DMS79 treated with DMSO at 0.1 percent for 48 hours (cell line): Measurements from ENCODE around the gene POC5.
"Not testable (repeated sequence)": the region's sequence is repeated elsewhere in the genome, so short reads cannot be mapped to it uniquely, and the experiment has no call there.

Experiments used
- DNase-seq: peaks from one replicate; lab custom pipeline; 2025; lab: John Stamatoyannopoulos, UW

POC5 gene, protein sequence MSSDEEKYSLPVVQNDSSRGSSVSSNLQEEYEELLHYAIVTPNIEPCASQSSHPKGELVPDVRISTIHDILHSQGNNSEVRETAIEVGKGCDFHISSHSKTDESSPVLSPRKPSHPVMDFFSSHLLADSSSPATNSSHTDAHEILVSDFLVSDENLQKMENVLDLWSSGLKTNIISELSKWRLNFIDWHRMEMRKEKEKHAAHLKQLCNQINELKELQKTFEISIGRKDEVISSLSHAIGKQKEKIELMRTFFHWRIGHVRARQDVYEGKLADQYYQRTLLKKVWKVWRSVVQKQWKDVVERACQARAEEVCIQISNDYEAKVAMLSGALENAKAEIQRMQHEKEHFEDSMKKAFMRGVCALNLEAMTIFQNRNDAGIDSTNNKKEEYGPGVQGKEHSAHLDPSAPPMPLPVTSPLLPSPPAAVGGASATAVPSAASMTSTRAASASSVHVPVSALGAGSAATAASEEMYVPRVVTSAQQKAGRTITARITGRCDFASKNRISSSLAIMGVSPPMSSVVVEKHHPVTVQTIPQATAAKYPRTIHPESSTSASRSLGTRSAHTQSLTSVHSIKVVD

DNA sequence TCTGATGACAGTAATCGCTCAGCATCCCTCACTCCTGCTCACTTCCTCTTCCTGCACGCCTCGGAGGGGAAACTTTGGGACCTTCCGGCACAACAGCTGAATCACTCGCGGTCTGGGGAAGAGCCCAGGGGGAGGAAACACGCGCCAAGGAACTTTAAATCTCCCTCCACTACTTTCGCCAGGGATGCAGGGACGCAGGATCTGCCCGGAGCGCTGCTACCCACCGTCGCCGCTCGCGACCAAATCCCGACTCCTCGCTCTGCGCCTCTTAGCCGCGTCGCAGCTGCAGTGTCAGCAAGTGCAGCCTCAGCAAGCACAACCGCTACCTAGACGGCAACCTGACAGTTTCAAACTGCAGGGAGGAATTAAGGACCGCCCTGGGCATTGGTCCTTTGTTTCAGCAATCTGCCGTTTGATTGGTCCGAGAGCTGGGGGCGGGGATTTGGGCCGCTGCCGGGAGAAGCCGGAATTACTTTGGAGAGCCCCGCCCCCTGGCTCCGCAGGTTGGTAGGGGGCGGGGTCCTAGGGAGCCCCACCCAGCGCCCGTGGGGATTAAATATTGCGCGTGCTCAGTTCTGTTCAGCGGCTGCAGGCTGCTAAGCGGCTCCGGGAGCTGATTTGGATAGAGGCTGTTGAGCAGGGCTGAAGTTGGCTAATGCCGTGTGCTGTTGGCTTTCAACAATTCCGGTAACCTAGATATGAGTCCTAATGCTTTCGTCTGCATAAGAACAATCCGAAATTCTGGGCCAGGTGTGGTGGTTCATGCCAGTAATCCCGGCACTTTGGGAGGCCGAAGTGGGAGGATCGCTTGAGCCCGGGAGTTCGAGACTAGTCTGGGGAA is at the start of gene POC5:
Gene POC5, minus strand, starts transcription at position 356 of the 841 bp plus-strand sequence. CDS start 4,500 bp downstream, outside the sequence.
- DNase-seq = peak; percentile 87

DNA sequence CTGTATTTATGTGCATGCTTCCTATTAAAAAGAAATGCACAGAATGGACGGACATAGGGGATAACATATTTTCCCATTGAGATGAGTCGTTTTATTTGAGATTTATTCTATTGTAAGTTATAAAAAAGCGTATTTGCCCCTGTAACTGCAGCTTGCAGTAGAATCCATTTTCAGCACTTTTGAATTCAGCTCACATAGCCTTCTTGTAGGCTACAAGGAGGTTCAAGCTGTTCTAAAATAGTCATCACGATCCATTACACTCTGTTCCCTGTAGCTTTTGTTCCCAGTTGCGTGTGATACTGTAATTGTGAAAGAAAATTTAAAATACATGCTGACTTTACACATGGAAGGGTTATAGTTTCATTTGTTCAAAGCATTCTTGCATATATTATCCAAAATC is 40.9 kb upstream of the POC5 start:
- DNase-seq = no peak

DNA sequence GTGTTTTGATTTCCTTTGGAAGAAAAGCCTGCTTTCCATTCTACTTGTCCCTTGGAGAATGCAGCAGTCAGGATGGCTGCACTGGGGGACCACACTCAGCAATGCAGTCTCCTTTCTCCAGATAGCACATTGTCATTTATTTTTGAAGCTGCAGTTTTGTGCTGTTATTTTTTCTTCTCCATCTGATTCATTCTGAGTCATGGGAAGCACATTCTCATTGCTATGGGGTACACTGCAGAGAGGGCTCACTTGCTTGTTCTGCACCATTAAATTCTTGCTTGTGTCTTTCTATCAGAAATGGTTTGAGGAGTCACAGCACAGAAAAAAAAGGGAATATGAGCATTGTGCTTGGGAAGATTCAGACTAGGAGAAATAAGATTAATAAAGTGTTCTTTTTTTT is 39.7 kb upstream of the POC5 start:
- no peak for DNase-seq

DNA sequence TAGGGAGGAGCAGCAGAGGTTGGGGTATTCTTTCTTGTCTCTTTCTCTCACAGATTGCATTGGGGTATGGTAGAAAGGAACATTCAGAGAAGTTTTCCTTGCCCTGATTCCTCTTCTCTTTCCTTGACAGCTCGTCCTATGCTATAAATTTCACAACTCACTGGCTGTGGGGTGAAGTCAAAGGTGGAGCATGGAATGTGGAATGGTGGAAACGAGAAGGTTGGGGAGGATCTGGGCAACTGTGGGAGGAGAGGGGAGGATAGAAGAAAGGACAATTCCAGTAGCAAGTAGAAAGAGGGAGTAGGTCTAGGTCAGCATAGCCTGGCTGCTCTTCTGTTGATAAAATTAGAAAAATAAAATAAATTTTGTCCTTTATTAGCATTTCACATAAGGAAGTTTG is 39.0 kb upstream of the POC5 start:
- no peak for DNase-seq

DNA sequence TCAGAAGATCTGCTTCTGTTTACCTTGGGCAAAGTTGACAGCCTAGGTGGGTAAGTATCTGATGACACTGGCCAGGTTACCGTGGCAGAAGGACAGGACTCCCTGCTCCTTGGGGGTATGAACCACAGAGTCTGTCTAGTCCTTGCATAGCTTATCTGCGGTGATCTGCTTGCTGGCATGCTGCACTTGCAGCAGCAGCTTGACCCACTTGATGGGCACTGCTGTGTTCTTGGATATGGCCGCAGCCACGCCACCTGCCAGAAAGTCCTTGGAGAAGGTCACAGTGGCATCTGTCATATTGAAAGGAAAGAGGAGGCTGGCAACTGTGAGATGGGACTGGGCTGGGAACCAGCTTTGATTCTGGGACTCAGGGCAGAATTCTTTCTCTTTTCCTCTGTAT is 35.9 kb upstream of the POC5 start:
- DNase-seq = no peak

DNA sequence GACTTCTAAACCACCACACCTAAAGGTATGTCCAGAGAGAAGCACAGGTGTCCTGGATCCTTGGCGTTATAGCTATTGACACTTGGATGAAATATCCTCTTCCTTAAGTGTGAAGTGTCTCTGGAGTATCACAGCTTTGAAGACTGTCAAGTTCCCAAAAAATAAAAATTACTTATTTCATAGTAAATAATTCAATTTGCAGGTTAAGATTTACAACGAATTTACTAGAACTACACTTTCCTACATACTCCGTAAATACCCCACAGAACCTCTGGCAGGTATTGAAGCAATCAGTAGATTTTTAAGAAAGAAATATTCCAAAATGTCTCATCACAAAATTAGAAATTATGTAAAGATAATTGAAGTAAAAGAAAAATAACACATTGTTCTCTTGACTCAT is 27.1 kb upstream of the POC5 start:
- no peak for DNase-seq

DNA sequence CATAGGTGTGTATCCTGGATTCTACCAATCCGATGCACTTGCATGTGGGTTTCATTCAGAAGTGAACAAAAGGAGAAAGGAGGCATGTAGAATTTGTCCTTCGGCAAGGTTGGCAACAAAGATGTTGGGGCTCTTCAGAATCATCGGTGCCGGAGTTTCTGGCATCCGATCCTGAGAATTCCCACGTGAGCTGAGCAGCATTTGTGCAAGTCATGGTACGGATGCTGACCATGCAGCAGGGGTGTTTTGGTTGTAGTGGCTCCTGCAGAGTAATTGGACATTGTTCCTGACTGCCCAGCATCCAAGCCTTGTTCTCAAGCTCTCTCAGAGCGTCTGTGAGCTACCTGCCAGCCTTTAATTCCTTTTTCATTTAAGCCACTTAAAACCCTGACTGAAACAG is 19.0 kb upstream of the POC5 start:
- DNase-seq = no peak

DNA sequence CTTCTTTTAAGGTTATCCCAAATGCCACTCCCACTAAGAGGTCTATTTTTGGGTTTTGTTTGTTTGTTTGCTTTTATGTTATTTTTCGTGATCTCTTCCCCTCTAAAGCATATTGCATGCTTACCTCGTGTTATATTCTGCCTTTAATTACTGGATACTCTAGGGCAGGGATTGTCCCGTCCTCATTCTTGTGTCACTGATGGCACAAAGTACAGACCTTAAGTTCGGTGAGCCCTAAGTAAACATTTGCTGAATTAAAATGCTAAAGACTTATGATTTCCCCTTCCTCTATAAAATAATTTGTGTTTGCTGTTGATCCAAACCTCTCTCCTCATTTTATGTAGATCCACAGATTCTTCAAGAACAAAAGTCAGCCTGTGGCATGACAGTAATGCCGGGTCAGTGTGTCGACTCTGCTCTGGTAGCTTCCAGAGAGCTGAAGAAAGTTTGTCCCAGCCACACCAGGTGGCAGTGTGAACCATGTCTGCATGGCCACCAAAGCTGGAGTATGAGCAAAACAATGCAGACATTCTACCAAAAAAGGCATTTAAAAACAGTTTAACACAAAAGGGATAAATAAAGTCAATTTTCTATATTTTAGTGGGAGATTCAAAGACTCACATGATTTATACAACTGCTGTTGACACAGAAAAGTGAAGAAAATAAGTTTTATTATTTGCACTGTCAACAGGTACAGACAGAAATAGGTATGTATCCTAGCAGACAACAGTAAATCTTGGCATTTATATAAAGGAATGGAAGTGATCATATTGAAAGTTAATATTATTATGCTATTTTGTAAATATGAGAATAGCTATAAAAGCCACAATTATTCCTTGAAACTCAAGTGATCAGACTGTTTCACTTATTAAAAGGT is 17.9 kb upstream of the POC5 start:
- no peak for DNase-seq

DNA sequence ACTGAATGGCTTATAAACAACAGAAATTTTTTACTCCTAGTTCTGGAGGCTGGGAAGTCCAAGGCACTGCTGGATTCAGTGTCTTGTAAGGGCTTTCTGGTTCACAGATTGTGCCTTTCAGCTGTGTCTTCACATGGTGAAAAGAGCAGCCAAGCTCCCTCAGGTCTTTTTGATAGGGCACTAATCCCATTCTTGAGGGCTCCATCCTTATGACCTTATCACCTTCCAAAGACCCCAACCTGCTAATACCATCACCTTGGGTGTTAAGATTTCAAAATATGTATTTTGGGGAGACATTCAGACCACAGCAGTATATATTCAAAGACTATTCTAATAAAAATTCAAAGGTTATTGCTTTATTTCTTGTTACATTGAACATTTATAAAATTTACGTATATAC is 16.5 kb upstream of the POC5 start:
- no peak for DNase-seq

DNA sequence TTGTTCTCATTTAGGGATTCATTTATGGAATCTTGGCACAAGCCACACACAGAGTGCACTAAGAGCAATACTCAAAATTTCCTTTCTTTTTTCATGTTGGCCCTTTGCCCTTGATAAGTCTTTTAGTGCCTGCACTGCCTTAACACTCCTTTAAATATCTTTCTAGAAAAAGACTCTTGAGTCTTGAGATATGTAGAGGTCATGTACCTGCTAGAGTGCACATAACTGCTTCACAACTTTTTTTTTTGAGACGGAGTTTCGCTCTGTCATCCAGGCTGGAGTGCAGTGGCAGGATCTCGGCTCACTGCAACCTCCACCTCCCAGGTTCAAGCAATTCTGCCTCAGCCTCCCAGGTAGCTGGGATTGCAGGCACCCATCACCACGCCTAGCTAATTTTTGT is 14.3 kb upstream of the POC5 start:
- DNase-seq = not testable (repeated sequence)

DNA sequence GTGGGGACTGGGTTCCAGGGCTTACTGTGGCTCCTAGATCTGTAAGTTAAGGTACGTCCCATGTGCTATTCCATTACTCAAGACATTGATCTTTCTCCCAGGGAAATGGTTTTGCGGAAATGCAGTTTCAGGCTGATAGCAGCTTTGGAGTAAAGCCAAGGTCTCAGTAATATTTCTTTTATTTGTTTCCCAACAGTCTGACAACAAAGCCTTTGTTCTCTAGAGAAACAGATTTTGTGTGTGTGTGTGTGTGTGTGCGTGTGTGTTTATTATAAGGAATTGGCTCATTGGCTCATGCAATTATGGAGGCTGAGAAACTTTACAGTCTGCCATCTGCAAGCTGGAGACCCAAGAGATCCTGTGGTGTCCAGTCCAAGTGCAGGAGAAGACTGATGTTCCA is 12.1 kb upstream of the POC5 start:
- DNase-seq = no peak

DNA sequence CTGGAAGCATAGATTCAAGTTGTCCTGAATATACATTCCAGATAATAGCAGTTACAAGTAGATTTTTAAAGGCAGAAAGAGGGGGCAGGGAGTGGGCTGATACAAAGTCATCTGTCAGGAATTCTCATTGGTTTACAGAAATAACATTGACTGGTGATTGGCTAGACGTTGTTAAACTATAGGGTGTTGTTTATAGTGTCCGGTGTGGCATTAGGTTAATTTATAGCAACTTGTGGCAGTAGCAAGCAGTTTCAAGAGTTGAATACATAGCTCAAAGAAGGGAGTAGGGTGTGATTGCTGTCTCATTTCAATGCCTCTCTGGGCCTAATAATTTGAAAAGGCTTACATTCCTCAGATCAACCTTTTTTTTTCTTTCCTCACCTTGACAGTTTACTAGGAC is 10.7 kb upstream of the POC5 start:
- no peak for DNase-seq

DNA sequence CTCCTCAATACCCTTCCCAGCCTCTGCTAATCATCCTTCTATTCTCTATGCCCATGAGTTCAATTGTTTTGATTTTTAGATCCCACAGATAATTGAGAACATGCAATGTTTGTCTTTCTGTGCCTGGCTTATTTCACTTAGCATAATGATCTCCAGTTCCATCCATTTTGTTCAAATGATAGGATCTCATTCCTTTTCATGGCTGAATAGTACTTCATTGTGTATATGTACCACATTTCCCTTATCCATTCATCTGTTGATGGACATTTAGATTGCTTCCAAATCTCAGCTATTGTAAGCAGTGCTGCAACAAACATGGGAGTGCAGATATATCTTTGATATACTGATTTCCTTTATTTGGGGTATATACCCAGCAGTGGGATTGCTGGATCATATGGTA is 9.0 kb upstream of the POC5 start:
- not testable (repeated sequence) for DNase-seq

DNA sequence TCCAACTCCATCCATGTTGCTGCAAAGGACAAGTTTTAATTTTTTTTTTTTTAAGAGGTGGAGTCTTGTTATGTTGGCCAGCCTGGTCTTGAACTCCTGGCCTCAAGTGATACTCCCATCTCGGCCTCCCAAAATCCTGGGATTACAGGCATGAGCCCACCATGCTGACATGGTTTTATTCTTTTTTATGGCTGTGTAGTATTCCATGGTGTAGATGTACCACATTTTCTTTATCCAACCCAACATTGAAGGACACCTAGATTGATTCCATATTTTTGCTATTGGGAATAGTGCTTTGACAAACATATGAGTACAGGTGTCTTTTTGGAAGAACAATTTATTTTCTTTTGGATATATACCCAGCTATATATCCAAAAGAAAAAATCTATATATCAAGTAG is 6.1 kb upstream of the POC5 start:
- DNase-seq = no peak

DNA sequence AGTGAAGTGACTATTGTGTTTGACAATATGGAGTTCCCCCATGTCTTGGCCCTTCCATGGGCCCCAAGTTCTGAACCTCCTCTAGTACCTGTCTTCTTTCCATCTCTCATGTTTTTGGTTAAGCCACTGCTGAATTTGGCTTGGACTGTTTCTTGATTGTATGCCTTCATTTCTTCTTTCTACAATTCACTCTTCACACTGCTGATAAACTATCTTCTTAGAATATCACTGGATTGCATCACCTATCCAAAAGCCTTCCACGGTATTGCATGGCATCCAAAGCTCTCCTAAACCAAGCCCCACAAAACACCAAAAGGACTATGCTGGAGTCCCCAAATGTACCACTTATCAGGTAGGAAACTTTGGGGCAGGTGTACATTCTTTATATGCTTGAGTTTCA is 4.3 kb upstream of the POC5 start:
- DNase-seq = no peak

DNA sequence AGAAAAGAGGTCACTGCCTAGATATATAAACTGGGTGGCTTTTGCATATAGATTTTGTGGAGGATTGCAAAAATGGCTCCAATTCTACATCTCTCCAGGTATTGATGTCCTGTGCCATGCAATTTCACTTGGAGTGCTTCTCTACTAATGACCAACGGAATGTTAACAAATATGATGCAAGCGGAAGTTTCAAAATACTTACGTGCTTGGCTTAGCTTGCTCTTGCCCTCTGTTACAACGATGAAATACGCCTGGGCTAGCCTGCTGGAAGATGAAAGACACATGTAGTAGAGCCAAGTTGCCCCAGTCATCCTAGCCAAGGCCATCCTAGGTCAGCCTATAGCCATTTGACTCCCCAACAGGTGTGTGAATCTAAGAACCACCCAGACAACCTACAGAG is 3.6 kb upstream of the POC5 start:
- no peak for DNase-seq

DNA sequence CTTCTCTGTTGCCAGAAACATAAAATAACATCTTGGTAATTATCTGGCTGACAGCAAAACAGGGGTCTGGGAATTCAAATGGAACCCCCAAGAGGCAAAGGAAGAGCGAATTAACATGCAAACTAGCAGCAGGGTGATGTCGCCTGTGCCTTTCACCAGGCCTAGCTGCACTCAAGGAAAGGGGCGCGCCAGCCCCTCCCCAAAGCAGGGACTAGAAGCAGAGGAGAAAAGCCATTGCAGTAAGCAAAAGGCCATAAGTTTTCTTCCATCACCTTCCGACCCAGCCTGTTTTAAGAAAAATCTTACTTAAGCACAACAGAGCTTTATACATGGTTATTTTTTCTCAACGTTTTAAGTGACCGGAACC is 539 bp downstream of the POC5 start:
- no peak for DNase-seq

DNA sequence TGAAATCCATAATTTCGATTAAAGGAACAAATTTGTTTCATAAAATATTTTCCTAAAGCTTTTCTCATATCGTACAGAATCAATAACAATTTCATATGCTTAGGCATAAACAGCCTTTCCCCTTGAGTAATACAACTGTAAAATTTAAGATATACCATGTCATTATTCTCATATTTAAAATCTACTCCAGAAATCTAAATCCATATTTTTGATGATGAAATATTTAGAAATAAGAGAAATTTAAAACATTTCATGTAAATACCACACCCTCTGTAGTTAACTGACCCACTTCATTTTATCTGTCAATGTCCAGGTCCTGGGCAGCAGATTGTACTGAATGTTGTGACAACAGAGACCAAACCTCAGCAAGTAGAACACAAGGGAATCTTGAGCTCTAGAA is 5.1 kb downstream of the POC5 start:
- no peak for DNase-seq

DNA sequence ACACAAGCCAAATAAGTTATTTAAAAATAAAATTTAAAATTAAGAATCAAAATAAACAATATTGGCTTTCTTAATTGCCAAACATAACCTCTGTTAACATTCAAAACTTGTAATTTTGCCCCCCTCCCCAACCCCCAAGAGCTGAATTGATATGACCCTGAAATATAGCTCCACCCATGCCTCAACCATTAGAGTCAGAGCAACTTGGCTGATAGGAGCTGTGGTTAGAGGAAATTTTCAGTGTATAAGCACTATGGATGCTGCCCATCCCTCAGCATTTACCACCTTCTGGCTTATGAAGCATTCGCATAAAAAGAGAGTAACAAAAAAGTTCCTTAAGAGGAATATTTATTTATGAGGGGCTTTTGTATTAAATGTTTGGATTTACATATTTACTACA is 6.1 kb downstream of the POC5 start:
- DNase-seq = no peak

DNA sequence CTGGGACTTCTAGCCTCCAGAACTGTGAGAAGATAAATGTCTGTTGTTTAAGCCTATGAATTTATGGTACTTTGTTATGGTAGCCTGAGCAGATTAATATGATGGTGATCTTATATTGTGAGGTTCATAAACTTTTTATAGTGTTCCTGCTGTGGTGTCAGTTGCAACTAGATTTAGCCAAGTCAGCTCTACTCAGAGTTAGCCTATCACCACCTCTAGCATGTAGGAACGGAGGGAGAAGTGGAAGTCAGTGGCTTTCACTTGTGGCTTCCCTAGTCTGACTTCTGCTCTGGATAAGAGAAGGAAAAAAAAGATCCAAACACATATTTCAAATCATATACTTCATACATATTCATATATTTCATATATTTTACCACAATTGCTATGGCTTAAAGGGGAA is 6.6 kb downstream of the POC5 start:
- no peak for DNase-seq

DNA sequence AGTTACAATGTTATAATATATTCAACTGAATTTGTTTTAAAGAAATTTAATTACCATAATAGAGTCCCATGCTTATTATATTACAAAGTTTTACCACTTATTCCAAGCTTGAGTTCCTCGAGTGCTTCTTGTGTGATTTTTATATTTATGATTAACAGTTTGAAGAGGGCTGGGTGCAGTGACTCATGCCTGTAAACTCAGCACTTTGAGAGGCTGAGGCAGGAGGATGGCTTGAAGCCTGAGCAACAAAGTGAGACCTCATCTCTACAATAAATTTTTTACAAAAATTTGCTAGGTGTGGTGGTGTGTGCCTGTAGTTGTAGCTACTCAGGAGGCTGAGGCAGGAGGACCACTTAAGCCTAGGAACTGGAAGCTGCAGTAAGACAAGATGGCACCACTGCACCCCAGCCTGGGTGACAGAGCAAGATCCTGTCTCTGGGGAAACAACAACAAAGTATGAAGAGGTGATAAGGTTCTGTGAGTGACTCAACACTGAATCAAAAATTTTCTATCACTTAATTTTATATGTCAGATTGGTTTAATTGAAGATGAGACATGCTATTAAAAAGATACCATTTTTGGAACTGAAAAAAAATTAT is 9.2 kb downstream of the POC5 start:
- no peak for DNase-seq

DNA sequence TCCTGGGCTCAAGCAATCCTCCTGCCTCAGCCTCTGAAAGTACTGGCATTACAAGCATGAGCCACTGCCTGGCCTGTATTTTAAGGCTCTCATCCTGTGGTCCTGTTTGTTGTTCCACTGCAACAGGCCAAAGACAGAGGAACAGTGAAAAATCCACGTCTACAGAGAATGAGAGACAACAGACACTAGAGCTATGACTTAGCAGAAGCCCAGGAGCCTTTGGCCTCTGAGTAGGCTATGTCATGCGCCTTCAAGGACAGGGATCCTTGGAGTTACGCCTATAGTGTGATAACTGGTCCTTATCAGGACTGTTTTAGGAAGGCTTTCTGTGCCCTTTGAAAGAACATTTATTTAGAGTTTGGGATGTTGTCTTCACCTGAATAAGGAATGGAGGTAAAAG is 10.5 kb downstream of the POC5 start:
- DNase-seq = no peak
